Activated CD4-positive, alpha-beta T cell treated with anti-CD3 and anti-CD28 coated beads, Interleukin-2, Interleukin-6, amounts not matched to agents 100 ng/mL and 50 ng/mL, durations not matched to agents 16 hours and 8 hours (primary cell): Measurements from ENCODE around the gene TSNAX.
"Not testable (repeated sequence)": the region's sequence is repeated elsewhere in the genome, so short reads cannot be mapped to it uniquely, and the experiment has no call there.

Experiments
- DNase-seq: peaks from one replicate; pipeline ENCODE4 v3.0.0-alpha.2; 2020

Gene TSNAX

GRCh38 chr1:231564373-231564772 is 35.9 kb downstream of the TSNAX start:
- DNase-seq, result no peak

GRCh38 chr1:231566496-231566895 is 38.0 kb downstream of the TSNAX start:
- no peak for DNase-seq

GRCh38 chr1:231570262-231570661 is 41.8 kb downstream of the TSNAX start:
- DNase-seq, result not testable (repeated sequence)

- no peak for DNase-seq
Measured at GRCh38 chr1:231571904-231572303, 43.4 kb downstream of the TSNAX start.

GRCh38 chr1:231575472-231575871 is 47.0 kb downstream of the TSNAX start:
- DNase-seq, result no peak

GRCh38 chr1:231576804-231577718 is 48.6 kb downstream of the TSNAX start:
- no peak for DNase-seq

- DNase-seq, result no peak
Measured at GRCh38 chr1:231580874-231581273, 52.4 kb downstream of the TSNAX start.

GRCh38 chr1:231581859-231582258 is 53.4 kb downstream of the TSNAX start:
- no peak for DNase-seq

GRCh38 chr1:231583376-231583775 is 54.9 kb downstream of the TSNAX start:
- DNase-seq, result no peak

- peak; percentile 20 for DNase-seq
Measured at GRCh38 chr1:231584117-231584516, 55.6 kb downstream of the TSNAX start.

GRCh38 chr1:231584921-231585320 is 56.5 kb downstream of the TSNAX start:
- no peak for DNase-seq

- peak; percentile 61 for DNase-seq
Measured at GRCh38 chr1:231590453-231591198, 62.2 kb downstream of the TSNAX start.

GRCh38 chr1:231591466-231591865 is 63.0 kb downstream of the TSNAX start:
- DNase-seq, result no peak

GRCh38 chr1:231592809-231593208 is 64.3 kb downstream of the TSNAX start:
- no peak for DNase-seq

GRCh38 chr1:231593264-231593663 is 64.8 kb downstream of the TSNAX start:
- not testable (repeated sequence) for DNase-seq

GRCh38 chr1:231594123-231594522 is 65.7 kb downstream of the TSNAX start:
- no peak for DNase-seq

- no peak for DNase-seq
Measured at GRCh38 chr1:231594749-231595148, 66.3 kb downstream of the TSNAX start.

- DNase-seq, result no peak
Measured at GRCh38 chr1:231596337-231596791, 67.9 kb downstream of the TSNAX start.

- DNase-seq, result no peak
Measured at GRCh38 chr1:231597971-231598370, 69.5 kb downstream of the TSNAX start.

GRCh38 chr1:231600458-231600976 is 72.0 kb downstream of the TSNAX start:
- no peak for DNase-seq

GRCh38 chr1:231601824-231602672 is 73.6 kb downstream of the TSNAX start:
- DNase-seq, result no peak

GRCh38 chr1:231602673-231602984 is 74.2 kb downstream of the TSNAX start:
- DNase-seq, result no peak
